Myocyte (in vitro differentiated cells): ENCODE data around the gene STS. TPM values are rescaled to one million over a fixed set of nuclear protein-coding genes. Genes with fewer than 3 reads are reported as not detected.
"Not testable (repeated sequence)": the region's sequence is repeated elsewhere in the genome, so short reads cannot be mapped to it uniquely, and the experiment has no call there.

Experiments used
- DNase-seq: peaks from one replicate; pipeline ENCODE4 v3.0.0-alpha.2; 2012; ENCODE audit warnings: low read depth
- microRNA-seq: library from miRNA; unstranded; fragments of <30 nt; microRNA quantifications from one replicate; pipeline ENCODE4, GENCODE V29; 2016
- total RNA-seq: library from RNA; depleted of rRNA; stranded (reverse); fragments of >200 nt; gene quantifications from 2 replicates; pipeline ENCODE4 v1.2.3, GENCODE V29; 2014

Gene STS
- total RNA-seq, 1 donor from 2014 or later = 6.2 TPM

DNA sequence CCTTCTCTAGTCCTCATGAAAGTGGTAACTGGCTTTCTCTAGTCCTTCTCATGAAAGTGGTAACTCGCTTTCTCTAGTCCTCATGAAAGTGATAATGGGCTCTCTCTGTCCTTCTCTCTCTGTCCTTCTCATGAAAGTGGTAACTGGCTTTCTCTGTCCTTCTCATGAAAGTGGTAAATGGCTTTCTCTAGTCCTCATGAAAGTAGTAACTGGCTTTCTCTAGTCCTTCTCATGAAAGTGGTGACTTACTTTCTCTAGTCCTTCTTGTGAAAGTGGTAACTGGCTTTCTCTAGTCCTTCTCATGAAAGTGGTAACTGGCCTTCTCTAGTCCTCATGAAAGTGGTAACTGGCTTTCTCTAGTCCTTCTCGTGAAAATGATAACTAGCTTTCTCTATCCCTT lies 31.3 kb downstream of the STS start:
- DNase-seq = not testable (repeated sequence)

DNA sequence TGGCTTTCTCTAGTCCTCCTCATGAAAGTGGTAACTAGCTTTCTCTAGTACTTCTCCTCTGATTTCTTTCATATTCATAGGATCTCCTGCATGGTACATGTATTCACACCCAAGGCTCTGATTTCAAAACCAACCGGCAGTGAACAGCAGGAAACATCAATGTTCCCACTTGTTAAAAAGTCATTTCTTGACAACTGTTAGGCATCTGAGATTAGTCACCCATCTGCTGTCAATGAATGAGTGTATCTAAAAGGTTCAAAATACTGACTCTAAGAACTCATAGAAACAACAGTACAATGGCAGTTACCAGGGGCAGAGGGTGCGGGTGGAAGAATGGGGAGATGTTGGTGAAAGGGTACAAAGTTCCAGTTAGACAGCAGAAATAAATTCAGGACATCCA lies 31.9 kb downstream of the STS start:
- no peak for DNase-seq

DNA sequence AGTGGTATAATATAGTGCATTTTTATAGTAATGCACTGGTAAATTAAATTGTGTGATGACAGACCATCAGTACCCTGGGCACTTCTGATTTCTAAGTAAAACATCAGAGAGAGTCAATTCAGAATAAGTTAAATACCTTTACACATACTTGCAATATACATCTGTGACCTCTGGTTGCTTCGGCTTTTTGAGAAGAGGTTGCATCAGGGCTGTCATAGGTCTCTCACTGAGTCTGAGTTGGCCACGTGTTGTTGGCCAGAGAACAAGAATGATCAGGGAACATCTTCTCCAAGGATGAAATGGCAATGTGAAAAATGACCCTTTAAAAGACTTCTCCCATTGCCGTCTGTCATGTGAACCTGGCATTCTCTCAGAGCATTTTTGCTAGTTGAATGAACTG lies 37.3 kb downstream of the STS start:
- DNase-seq = no peak

DNA sequence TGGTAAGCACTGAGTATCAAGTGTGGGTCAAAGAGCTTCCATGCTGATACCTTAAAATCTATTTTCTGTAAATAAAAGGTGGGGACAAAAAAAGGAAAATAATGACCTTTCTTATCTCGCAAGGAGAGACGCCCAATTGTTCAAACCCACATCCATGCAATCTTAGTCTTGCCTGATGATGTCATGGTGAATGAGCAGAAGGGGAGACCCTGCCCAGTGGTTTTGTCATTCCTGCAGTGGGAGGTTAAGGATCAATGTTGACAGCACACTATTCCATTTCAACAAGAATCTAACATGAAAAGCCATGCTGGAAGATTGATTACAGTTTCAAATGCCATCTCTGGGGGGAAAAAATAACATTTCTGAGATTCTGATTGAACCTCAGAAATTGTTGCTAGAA lies 41.2 kb downstream of the STS start:
- no peak for DNase-seq

DNA sequence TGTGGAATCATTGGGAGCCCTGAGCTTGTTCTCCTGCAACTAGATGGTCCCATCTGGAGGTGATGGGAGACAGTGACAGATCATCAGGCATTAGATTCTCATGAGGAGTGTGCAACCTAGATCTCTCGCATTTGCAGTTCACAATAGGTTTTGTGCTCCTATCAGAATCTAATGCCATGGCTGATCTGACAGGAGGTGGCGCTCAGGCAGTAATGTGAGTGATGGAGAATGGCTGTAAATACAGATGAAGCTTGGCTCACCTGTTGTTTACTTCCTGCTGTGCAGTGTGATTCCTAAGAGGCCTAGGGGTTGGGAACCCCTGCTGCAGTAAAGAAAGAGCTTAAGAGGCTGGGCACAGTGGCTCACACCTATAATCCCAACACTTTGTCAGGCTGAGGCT lies 42.6 kb downstream of the STS start:
- no peak for DNase-seq

DNA sequence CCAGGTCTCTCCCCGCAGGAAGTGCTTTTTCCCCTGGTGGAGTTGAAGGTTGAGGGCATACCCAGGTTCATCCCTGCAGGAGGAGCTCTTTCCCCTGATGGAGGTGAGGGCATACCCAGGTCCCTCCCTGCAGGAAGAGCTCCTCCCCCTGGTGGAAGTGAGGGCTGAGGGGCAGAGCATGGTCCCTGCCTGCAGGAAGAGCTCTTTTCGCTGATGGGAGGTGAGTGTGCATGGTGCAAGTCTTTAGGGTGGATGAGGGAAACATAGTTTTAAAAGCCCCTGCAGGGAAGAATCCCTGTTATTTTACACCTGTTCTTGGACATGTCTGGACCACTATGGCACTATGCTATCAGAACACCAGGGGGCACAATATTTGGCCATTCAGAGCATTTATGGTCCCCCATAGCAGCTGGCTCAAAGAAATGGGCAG lies 44.2 kb downstream of the STS start:
- DNase-seq = no peak

DNA sequence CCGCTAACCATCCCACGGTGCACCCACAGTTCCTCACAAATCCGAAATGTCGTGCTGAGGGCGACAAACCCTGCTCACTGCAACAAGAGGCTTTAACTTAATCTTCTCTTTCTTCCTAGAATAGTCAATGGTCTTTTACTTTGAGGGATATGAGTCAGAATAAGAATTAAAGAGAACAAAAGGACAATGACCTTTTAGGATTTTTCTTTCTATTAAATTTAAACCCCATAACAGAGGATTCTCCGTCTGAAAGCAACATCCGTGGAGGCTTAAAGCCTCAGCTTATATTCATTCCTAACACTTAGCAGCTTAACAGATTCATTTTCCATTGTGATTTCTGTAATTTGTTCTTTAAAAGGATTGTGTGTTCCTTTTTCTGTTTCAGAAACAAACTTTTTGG lies 45.4 kb downstream of the STS start:
- no peak for DNase-seq

DNA sequence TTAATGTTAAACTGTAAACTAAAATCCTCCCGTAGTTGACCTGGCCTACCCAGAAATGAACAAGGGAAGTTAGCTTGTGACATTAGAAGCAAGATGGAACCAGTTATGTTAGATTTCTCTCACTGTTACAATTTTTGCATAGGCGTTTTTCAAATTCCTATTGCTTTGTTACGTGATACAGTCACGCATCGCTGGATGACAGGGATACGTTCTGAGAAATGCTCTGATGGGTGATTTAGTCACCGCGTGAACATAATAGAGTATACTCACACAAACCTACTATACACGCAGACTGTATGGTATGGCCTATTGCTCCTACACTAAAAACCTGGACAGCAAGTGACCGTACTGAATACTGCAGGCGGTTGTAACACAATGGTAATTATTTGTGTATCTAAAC lies 47.1 kb downstream of the STS start:
- no peak for DNase-seq

Small RNAs within 50 kb of the gene (microRNA-seq; reads per million reads assigned to microRNA genes)
- gene MIR4767 = not detected

Other genes with a start within 250 kb of the STS start
- 11.2 and 17.0 TPM in 2 replicates for gene PUDP, start 441 bp downstream of the STS start, total RNA-seq